AG04449 (cell line): Measurements from ENCODE around the gene F10.

Experiments used
- CTCF ChIA-PET: fragments of 350-600 bp; formaldehyde crosslinking; extraction: SDS; loops from one replicate; lab custom pipeline; 2021; ENCODE audit warnings: antibody characterized with exemption; lab: Yijun Ruan, JAX
- POLR2A ChIA-PET: fragments of 400-600, 350-600 bp; formaldehyde crosslinking; extraction: SDS; loops from one replicate; lab custom pipeline; 2020; ENCODE audit warnings: antibody characterized with exemption, inconsistent platforms; lab: Yijun Ruan, JAX
- DNase-seq: peaks from one replicate; pipeline ENCODE4 v3.0.0-alpha.2; 2010; ENCODE audit warnings: low read depth, low spot score
- H3K4me3 ChIP-seq: 2 replicates; pipeline ENCODE4 v1.5.1; 2011; ENCODE audit warnings: low read depth, mild to moderate bottlenecking, control low read depth, low read length
- TF ChIP-seq, protein P1 (sequence below): IDR thresholded peaks from one replicate; pipeline ENCODE4 v1.5.1; 2011; ENCODE audit warnings: mild to moderate bottlenecking, moderate library complexity, low read length, control low read depth, inconsistent platforms; ENCODE audit not compliant: insufficient read depth; ENCODE audit errors: missing control alignments

Gene F10

DNA sequence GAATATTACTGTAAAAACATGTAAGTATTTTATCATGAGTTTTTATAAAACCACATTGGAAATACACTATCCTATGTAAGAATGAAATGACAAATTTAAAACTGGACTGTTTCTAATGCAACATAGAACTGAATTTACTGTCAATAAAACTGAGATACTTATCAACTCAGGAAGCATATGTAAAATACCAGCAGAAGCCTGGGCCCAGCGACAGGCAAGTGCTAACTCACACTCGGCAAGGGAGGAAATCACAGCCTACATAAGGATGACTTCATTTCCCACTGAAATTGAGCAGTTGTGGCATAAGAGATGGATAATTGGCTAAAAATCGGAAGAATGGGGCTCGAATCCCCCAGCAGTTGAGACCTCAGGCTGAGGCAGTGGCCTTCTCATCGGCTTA is 47.9 kb downstream of the F10 start:
- DNase-seq, result no peak
- CTCF ChIA-PET, result no interaction called here
- POLR2A ChIA-PET, result no interaction called here
- H3K4me3 ChIP-seq, result no peak overlapping the region
- TF ChIP-seq, protein P1, sequence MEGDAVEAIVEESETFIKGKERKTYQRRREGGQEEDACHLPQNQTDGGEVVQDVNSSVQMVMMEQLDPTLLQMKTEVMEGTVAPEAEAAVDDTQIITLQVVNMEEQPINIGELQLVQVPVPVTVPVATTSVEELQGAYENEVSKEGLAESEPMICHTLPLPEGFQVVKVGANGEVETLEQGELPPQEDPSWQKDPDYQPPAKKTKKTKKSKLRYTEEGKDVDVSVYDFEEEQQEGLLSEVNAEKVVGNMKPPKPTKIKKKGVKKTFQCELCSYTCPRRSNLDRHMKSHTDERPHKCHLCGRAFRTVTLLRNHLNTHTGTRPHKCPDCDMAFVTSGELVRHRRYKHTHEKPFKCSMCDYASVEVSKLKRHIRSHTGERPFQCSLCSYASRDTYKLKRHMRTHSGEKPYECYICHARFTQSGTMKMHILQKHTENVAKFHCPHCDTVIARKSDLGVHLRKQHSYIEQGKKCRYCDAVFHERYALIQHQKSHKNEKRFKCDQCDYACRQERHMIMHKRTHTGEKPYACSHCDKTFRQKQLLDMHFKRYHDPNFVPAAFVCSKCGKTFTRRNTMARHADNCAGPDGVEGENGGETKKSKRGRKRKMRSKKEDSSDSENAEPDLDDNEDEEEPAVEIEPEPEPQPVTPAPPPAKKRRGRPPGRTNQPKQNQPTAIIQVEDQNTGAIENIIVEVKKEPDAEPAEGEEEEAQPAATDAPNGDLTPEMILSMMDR, result no peak

DNA sequence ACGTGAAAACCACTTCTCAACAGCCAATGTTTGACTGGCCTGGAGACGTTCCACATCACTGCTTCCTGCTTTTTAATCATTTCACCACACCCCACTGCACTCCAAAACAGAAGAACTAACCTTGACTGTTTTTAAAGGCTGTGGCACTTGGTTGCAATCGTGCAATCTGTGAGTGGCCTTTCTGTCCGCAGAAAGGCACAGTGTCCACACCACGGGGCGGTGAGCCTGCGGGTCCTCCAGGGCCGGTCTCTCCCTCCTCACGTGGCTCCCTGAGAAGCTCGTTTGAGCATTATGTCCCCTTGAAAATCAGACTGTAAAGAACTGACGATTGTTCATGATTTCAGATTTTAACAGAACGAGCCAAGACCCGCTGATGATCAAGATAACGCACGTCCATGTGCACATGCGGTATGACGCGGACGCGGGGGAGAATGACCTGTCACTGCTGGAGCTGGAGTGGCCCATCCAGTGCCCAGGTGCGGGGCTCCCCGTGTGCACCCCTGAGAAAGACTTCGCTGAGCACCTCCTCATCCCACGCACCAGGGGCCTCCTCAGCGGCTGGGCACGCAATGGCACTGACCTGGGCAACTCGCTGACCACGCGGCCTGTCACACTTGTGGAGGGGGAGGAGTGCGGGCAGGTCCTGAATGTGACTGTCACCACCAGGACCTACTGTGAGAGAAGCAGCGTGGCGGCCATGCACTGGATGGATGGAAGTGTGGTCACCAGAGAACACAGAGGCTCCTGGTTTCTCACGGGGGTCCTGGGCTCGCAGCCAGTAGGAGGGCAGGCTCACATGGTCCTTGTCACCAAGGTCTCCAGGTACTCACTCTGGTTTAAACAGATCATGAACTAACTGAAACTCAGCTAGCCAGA is 48.9 kb downstream of the F10 start:
- DNase-seq, result no peak
- ChIA-PET CTCF (no interaction called here), POLR2A (no interaction called here)

DNA sequence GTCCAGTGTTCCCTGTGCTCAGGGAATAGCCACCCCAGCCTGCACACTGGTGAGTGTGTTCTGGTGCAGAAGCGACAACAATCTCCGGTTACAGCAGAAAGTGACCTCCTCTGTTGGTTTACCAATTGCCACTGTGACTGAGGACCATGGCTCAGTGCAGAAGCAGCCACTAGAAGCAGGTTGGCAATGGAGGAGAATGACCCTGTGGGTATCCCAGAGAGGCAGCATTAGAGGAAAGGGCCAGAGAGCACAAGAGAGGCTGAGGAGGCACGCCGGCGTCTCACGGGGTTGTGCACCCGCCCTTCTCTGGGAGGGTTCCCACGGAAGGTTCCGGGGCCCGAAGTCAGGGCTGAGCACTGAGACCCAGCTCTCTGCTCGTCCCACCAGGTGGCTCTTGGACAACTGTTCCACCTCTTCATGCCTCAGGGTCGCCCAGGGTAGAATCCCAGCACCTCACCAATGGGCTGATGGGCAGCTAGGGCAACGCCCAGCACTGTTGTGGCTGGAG is 49.9 kb downstream of the F10 start:
- H3K4me3 ChIP-seq, result no peak overlapping the region
- no peak for DNase-seq
- ChIA-PET POLR2A (no interaction called here), CTCF (no interaction called here)
- TF ChIP-seq, protein P1, result no peak

More for the DNA sequence above, 48.9 kb downstream of the F10 start:
- TF ChIP-seq, protein P1, result no peak
- H3K4me3 ChIP-seq, result no peak overlapping the region

DNA sequence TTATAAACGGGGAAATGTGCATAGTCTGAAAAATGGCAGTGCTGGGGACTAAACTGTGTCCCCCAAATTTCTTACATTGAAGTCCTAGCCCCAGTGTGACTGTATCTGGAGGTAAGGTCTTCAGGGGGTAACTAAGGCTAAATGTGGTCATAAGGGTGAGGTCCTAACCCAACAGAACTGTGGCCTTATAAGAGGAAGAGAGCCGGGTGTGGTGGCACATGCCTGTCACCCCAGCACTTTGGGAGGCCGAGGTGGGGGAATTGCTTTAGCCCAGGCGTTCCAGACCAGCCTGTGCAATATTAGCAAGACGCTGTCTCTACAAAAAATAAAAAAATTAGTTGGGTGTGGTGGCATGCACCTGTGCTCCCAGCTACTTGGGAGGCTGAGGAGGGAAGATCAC is 53.7 kb downstream of the F10 start:
- no peak for DNase-seq
- ChIA-PET CTCF (interaction anchor here (1.1 kb wide), 1 partner anchor 146 kb away, joined by 3 read pairs; no protein-coding TSS in a partner anchor), POLR2A (interaction anchor here (0.6 kb wide), 1 partner anchor 168 kb away, joined by 3 read pairs; no protein-coding TSS in a partner anchor)
- no peak overlapping the region for H3K4me3 ChIP-seq
- TF ChIP-seq, protein P1, result no peak

DNA sequence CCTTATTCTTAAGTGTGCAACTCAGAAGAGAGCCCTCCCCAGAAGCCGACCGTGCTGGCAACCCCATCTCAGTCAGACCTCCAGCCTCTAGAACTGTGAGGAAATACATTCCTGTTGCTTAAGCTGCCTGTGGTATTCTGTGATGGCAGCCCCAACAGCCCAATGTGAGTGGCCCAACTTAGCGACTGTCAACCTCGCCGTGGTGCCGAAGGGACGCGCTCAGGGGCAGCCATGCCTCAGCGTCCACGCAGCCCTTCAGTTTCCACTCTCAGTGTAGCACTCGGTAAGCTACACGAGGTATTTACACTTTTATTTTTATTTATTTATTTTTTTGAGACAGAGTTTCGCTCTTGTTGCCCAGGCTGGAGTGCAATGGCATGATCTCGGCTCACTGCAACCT is 54.2 kb downstream of the F10 start:
- DNase-seq, result no peak
- ChIA-PET POLR2A (no interaction called here), CTCF (interaction anchor here (1.6 kb wide), 1 partner anchor 10 kb away, joined by 5 read pairs; no protein-coding TSS in a partner anchor)
- TF ChIP-seq, protein P1, result no peak
- no peak overlapping the region for H3K4me3 ChIP-seq

DNA sequence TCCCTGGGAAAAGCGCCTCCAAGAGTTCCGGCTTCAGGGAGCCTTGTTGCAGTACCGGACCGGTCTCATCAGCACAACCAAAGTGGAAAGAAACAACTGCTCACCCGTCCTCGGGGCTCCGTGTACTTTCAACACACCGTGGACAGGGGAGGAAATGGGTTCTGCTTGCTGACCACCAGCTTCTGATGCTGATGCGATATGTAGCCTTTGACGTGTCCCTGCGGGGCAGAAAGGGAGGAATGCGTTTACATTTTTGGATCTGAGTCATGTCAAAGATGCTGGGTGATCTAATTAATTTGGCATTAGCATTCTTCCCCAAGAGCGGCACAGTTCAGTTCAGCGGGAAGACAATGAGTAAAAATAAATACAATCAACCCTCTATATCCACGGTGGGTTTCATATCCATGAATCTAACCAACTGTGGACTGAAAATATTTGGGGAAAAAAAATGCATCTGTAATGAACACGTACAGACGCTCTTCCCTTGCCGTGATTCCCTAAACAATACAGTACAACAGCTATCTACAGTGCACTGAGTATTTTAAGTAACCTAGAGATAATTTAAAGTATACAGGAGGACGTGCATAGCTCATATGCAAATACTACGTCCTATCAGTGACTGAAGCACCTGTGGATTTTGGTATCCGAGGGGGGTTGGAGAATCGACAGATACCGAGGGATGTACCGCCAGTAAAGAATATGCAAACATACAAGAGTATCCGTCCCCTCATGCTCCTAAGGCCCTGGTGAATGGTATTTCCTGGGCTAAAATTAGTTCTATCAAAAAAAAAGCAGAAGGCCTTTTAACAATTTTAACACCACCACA is 55.7 kb downstream of the F10 start:
- H3K4me3 ChIP-seq, result peak overlapping the region; percentile 41
- DNase-seq, result peak; percentile 86
- TF ChIP-seq, protein P1, result no peak
- POLR2A ChIA-PET, result interaction anchor here (0.8 to 1.4 kb wide), 3 partner anchors 9 to 30 kb away, joined by 4 to 8 read pairs (median 5); partner anchors contain the start of gene PCID2
- CTCF ChIA-PET, result interaction anchor here (1.0 to 1.6 kb wide), 4 partner anchors 9 to 136 kb away, joined by 3 to 5 read pairs (median 3); no protein-coding TSS in a partner anchor
